Heart left ventricle (tissue), 13 donors: Measurements from ENCODE around the gene PAX5.

Source experiments
- POLR2A ChIP-seq, 2 donors: fragments of 450-650 bp; IDR thresholded peaks; one replicate each; pipeline ENCODE4 v1.6.1; 2017; ENCODE audit warnings: antibody characterized with exemption in 2 of 2, mild to moderate bottlenecking in 2 of 2, moderate library complexity in 2 of 2
- TF ChIP-seq, protein P1 (sequence below), 12 donors: fragments of 200-600 bp; sonication (generic) in 4 of 12; IDR thresholded peaks; one replicate each; pipeline versions ENCODE4 v1.5.0 to v1.8.0; 2018 to 2022; ENCODE audit warnings: antibody characterized with exemption in 12 of 12, mild to moderate bottlenecking in 5 of 12
- donor health status: ischemic (EF 13 %, LVEDD 7.1; RV severe dilation, severe dysfunction).
- donor health status: DM: no; HTN: yes; CAD: no.
- donor health status: DM: no; HTN: no; CAD: no.
- donor health status: ischemic (EF 25% LVEDD 6.9; RV normal size, moderate dysfunction).
- donor health status: ischemic (EF 25% LVEDD 5.7; RV mildly dilated, moderate dysfunction).
- donor health status: ischemic (EF 35%, LVEDD 5.7; RV mildly dilated, moderate dysfunction).
- donor health status: nonischemic (EF 11% LVEDD 7.7; RV severe dilation, severe dysfunction).
- donor health status: DM: yes; HTN: yes; CAD: no.
- donor health status: PGD.
- donor health status: ischemic (EF 29% LVEDD 5.4; RV normal size, mild dysfunction).
- donor health status: nonischemic (EF 23%, LVEDD 6.1; RV moderate dilation, normal function).

DNA sequence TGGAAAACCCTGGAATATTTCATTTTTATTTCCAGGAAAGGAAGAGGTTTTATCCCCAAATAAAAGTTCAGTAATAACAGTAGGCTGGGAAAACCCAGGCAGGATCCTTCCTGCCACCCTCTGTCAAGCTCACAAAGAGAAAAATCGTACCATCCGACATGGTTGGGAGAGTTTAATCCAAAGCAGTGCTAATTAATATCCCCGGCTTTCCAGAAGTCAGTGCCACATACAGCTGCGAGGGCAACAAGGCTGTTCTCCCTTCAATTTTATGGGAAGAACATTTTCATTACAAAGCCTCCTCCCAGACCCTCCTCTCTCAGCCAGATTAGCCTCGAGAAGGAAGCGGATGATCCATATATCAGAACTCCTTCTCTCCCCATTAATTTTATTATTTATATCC is 95.5 kb downstream of the PAX5 start:
- TF ChIP-seq, protein P1, sequence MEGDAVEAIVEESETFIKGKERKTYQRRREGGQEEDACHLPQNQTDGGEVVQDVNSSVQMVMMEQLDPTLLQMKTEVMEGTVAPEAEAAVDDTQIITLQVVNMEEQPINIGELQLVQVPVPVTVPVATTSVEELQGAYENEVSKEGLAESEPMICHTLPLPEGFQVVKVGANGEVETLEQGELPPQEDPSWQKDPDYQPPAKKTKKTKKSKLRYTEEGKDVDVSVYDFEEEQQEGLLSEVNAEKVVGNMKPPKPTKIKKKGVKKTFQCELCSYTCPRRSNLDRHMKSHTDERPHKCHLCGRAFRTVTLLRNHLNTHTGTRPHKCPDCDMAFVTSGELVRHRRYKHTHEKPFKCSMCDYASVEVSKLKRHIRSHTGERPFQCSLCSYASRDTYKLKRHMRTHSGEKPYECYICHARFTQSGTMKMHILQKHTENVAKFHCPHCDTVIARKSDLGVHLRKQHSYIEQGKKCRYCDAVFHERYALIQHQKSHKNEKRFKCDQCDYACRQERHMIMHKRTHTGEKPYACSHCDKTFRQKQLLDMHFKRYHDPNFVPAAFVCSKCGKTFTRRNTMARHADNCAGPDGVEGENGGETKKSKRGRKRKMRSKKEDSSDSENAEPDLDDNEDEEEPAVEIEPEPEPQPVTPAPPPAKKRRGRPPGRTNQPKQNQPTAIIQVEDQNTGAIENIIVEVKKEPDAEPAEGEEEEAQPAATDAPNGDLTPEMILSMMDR (IDR thresholded peaks at IDR 0.05), result no peak
- no peak for TF ChIP-seq POLR2A (IDR thresholded peaks at IDR 0.05)
